LHCN-M2 (cell line): ENCODE measurements around the gene SMARCA2. TPM values are rescaled to one million over a fixed set of nuclear protein-coding genes. Genes with fewer than 3 reads are reported as not detected.

ENCODE experiments used
- DNase-seq: peaks from one replicate; pipeline ENCODE4 v3.0.0-alpha.2; 2012; ENCODE audit warnings: low read depth
- total RNA-seq: library from RNA; depleted of rRNA; stranded (reverse); fragments of >200 nt; gene quantifications from 2 replicates; pipeline ENCODE4 v1.2.3, GENCODE V29; 2014

Gene SMARCA2
- total RNA-seq, 1 experiment from 2014 or later = 65.1 TPM

DNA sequence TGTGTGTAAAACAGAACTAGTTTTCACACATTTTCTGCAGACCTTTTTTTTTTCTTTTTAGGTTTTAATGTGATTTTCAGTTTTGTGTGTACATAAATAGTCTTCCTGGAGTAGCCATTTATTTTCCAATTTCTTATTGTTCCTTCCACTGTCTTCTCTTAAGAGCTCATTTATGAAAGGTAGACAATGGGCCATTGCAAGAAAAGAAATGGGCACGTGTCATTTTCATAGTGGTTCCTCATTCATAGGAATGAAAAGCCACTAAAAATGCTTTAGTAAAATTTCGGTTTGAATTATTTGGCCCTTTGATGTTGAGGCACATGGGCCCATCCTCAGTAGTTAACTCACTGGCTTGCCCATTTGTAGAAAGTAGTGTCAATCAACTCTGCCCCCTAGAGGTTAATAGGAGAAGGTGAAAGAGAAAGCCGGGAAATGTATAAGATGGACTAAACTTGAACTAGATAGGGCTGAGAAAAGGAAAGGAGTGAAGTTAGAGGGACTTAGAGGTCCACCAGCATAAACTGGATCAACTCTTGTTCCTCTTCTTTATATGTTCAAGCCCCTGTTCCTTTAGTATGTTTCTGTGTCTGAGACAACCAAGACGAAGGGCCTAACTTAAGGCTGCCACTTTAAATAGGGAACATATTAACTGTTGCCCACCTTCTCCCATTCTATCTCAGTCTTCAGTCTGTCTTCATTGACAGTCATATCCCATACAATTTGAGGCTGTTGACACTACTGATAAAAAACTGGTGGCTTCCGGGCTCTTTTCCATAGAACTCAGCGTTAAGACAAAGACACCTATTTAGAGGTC, 72.6 kb downstream of the SMARCA2 start:
- DNase-seq = peak; percentile 58

DNA sequence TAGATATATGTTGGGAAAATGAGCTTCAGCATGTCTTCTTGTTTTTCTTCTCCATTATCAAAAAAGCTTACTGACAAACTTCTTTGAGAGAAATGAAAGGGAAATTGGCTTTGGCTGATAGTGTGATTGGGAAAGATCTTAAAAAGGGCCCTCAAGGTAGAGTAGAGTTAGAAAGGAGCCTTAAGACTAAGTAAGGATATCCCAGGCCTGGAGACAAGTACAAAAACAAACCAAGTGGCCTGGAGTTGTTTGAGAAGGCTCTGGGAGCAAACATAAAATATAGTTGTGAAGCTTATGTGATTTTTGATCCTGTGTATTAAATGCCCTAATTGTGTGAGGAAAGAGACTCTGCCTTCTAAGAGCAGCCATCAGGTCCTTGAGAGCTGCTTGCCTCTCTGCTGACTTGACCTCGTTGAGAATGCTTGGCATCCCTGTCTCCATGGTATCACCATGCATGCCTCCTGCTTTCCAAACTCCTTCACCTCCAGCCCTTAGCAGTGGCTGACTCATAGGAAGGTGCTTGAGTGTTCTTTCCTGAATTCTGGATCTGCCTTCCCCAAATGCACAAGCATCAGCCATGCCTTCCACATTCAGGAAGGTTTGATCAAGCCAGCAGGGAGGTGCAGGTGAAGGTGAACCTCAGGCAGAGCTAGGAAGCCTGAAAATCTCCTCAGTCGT, 78.9 kb downstream of the SMARCA2 start:
- peak; percentile 26 for DNase-seq

DNA sequence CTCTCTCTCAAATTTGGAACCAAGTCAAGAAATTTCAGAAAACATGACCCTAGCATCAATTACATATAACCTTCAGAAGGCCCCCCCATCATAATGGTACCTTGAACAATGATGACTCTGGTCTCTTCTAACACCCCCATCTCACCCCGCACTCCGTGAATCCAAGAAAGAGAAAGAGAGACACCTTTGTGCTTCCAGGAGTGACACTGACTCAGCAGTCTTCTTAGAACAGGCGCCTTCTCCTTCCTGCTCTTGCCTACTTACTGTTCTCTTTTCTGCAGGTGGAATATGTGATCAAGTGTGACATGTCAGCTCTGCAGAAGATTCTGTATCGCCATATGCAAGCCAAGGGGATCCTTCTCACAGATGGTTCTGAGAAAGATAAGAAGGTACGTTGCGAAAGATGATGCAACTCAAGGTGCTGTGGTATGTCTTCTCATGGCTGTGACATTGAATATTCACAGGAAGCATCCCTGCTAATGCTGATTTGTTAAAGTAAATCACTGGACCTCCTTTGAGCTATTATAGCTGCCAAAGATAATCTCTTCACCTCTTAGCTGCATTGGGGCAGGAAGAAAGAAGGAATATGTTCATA, 81.3 kb downstream of the SMARCA2 start:
- no peak for DNase-seq

DNA sequence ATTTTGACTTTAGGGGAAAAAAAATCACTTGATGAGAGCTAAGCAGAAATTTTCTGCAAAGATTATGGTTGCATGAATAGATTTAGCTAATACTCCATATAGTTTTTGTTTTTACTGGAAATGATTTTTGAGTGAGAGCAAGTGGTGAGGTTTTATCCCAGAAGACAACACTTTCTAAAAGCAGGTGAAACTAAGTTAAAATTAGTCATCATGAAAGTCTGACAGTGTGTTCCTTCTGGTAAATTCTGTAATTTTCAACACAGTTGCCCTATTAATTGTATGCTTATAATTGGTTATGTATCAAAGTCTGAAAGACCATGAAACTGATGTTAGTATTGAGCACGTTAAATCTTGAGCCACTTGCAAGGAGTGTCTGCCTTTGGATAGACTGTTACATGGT, 91.5 kb downstream of the SMARCA2 start:
- no peak for DNase-seq

DNA sequence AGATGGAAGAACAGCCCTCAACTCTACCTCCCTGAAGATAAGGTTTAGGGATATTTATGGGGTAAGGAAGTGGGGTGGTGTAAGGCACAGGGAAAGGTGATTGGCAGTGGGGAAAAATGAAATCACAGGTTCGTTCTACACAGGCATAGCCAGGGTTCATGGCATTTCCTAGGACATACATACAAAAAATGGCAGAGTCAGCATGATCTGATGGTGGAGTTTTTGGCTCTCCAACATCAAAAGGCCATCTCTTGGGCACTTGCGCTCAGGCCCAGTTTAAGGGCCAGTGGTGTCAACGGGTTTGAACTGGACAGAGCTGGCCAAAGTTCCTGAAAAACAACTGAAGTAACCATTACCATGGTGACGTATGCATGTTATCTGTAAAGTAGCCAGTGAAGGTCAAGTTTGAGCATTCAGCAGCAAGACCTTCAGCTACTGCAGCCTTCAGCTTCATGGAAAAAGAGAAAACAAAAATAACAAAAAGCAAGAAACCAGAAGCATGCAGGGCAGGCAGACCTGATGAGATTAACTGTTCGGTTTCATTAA, 92.8 kb downstream of the SMARCA2 start:
- DNase-seq = no peak

DNA sequence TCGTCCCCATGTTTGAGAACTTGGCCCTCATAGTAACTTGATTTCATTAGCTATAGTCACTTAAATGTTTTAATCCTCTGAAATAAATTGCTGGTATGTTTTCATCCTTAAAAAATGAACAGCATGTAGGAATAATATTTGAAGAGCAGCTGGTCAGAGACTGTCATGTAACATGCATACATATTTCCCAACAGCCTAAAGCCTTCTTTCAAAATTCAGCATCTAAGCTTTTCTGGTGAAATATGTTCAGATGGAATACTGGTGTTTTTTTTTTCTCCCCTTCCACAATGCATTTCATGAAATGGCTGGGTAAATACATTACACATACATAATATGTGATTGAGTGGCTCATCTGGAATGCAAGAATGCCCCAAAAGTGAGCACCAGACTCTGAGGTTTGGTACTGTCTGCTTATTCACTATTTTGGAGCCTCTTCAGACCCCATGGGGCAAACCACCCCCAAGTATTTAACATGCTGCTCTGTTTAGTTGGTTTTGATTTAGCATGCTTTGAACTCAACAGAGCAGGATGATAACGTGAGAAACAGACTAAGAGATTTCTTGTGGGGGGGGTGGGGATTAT, 94.0 kb downstream of the SMARCA2 start:
- peak; percentile 72 for DNase-seq

DNA sequence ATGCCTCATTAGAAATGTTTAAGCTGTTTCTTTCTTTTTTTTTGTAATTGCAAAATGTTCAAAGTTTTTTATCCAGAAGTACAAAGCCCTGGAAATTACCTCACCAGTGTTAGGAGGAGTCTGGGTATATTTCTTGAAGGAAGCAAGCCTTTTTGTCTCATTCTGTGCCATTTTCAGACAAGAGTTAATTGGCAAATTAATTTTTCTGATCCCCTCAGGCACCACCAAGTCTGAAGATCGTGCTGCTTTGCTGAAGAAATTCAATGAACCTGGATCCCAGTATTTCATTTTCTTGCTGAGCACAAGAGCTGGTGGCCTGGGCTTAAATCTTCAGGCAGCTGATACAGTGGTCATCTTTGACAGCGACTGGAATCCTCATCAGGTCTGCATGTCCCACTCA, 94.9 kb downstream of the SMARCA2 start:
- DNase-seq = no peak

DNA sequence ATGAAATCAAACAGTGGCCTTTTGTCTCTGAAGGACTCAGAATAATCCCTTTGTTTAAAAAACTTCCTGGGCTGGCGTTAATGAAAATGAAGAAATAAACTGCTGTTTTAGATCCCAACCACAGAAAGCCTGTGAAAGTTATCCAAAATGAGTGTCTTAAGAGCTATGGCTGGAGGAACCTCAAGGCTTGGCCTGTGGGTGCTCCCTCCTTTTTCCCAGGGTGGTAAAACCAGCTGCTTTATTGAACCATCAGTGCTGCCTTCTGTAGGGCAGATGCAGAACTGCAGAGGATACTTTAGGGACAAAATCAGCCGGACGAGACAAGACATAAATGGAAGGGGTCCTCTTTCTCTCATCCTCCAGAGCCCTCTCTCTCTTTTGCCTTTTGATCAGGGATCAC, 100.9 kb downstream of the SMARCA2 start:
- peak; percentile 32 for DNase-seq

DNA sequence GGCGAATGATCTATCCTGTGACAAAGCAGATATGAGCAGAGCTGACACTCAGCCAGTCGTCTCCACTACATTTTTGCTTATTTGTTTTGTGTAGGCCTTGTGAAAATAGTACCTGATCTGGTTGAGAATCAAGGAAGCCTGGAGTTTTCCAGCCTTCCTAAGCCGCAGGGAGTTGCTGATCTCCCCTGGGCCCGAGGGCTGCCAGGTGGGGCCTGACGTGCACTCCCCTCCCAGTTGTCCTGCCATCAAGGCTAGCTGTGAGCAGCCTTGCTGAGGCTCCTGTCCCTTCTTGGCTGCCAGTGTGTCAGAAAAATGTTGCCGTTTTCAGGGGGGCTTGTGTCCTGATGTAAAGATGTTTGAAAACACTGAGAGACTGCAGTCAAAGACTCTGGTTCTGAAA, 102.4 kb downstream of the SMARCA2 start:
- DNase-seq = no peak

DNA sequence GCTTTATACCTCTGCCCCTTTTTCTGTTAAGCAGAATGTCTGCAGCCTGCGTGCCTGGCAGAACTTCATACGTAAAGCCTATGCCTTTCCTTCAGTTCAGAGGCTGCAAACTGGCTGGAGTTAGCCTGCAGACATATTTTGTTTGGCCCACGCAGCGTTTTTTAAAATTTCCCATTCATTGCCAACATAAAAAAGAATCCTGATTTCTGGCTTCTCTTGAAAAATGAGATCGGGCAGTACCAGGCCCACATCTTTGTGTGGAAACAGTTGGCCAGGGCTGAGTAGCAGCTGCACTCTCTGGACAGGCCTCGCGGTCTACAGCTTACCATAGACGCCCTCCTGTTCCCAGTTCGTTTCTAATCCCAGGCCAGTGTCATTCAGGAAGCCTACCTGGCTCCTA, 104.4 kb downstream of the SMARCA2 start:
- no peak for DNase-seq

DNA sequence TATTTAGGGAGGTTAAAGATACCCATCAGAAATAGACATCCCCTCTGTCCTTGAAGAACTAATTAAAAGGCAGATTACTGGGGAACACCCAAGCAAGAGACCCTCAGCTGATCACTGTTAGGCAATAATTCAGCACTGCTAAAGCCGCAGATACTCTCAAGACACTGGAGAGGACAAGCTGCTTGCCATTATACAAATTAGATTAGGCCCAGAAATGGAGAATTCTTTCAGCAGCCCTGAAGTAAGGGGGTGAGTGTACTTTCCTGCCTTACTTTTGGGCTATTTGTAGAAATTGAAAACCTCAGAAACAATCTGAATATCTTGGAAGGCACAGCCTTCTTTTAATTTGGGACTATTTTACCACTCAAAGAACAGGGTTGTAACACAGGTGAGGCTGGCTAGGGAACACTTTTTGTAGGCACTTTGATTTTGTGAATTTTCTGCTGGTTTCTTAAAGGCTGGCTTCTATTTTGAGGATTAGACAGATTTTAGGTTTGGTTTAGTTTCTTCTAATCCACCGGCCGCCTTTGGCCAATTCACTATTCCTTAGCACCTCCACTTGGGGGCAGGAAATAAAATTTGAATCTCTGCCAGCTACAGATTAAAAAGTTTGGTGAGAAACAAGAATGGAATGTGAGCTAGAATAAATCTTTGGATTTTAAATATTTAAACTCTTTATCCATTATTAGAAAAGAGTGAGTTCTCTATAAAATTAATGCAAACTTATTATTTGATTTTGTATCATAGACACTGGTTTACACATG, 106.0 kb downstream of the SMARCA2 start:
- peak; percentile 57 for DNase-seq

DNA sequence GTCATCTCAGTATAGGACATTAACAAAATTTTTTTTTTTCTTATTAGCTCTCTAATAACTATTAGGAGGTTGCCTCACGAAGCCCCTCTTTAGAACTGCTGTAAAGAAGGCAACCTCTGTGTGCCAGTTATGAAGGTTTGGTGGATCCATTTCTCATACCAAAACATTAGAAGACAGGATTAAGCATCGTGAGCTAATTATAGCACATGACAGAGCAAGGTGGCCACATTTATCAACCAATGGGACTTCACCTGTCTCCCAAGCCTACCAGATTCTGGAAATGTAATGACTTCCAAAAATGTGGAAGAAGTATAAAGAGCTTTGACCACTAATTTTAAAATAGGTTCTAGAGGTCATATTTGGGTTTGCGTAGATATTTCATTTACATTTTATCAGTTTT, 107.2 kb downstream of the SMARCA2 start:
- DNase-seq = no peak

DNA sequence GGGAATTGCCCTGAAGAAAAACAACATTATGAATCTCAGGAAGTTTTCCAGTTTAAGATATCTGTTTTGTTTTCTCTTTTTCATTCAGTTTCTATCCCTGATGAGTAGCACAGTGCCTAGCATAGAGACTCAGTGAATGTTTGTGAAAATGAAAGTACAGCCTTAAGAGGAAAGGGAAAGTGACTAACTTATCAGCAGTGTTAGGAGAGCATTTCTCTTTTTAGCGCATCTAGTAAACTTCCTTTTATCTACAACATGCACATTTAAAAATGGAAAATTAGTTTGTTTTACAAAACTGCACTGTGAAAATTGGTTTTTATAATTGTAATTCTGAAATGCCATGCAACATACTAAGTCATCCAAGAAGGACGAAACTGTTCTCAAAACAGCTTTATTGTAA, 110.8 kb downstream of the SMARCA2 start:
- DNase-seq = no peak

DNA sequence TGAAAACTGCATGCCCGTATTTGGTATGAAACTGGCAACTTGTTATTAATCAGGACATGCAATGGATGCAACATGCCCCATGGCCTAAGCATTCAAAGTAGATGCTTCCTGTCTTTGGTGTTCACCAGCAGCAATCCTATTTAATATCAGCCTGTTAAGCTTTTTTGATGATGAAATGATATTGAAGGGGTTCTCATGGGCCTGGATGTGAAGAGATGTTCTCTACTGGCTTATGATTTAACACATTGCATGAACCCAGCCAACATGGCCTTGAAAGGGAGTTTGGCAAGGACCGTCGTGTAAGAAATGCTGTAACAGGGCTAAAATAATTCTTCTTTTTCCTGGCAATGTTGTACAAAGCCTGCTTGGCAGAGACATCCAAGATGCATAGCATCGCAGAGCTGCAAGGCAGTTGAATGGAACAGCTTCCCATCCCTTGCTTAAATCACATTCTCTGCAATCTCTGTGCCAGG, 111.2 kb downstream of the SMARCA2 start:
- DNase-seq = no peak

DNA sequence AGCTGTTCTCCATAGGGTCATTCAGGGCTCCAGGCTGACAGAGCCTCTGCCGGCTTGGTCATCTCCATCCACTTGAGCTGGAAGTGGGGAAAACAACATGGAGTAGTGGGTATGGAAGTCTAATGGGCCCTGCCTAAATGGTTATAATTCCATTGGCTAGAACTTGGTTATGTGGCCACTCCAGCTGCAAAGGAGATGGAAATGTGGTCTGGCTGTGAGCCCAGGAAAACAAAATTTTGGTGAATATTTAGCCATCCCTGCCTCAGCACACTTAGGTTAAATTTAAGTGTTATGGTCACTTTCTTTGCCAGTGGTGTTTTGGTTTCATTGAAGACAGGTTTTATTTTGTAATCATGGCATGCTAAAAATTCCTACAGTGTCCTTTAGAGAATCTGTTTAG, 112.3 kb downstream of the SMARCA2 start:
- DNase-seq = peak; percentile 81

DNA sequence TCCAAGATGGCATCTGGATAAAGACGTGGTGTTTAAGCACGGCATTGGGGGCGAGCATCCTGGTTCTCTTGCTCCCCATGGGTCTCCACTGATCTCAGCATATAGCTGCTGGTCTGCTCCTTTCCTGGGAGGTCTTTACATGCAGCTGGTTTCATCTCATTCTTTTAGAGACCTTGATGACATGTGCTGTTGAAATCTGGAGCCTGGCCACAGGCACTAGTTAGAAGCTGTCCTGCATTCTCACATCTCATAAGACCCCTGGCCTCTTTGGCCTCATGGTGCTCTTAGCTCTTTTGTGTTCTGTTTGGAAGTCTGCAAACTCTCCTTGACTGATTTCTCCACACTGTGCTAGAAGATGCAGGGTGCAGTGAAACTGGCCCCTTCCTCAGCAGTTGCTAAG, 113.0 kb downstream of the SMARCA2 start:
- no peak for DNase-seq

DNA sequence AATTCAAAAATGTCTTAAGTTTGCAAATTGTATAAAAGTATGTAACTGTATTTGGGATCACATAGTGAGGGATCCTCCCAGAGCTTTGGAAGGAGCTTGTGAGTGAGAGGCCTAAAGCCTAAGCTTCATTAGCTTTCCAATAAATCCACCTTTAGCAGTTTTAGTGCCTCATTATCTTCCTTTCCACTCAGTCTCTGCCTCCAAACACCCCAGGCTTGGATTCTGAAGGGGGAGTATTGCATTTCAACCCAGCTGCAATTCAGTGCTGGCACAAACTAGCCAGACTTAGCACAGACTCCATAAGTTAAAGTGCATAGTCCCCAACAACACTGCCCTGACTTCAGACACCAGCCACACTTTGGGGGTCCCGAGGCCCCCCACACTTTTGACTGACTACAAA, 113.5 kb downstream of the SMARCA2 start:
- DNase-seq = no peak

DNA sequence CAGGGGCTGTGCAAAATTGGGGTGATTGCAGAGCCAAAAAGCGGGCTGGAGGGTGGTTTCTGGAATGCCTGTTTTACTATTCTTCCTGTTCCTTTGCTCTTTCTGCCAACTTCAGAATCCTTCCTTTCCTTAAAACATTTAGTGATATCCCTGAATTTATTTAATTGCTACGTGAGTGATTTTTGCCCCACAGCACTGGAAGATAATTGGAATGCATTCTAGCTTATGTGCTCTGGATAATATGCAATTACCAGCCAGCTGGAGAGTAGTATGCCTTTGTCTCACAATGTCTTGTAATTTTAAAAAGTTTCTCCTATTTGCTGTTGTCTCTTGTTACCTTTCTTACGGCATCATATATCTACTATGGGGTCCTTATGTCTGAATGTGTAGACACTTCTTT, 115.8 kb downstream of the SMARCA2 start:
- DNase-seq = no peak

DNA sequence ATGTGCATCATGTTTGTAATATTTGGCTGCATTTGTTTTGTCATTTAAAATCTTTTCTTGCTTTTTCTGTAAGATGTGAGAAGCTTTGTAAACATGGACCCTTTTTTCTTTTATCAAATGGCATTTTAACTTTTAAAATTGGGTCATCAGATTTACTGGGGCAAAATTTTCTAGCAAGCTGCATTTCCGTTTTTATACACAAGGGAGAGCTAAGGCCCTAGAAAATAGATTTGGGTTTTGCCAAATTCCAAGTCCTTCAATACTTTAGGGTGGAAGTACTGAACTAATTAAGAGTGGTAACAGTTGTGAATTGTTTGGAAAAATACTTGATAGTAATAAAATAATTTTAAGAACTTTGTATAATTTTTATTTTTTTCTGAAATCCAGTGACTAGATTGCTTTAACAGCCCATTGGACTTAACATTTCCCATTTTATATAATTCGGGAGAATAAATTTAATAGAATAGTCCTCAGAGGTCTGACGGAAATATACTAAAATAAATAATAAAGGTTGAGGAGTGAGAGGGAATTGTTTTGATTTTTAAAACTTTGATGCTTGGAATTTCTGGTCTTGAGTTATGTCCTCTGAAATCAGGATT, 117.4 kb downstream of the SMARCA2 start:
- peak; percentile 31 for DNase-seq

DNA sequence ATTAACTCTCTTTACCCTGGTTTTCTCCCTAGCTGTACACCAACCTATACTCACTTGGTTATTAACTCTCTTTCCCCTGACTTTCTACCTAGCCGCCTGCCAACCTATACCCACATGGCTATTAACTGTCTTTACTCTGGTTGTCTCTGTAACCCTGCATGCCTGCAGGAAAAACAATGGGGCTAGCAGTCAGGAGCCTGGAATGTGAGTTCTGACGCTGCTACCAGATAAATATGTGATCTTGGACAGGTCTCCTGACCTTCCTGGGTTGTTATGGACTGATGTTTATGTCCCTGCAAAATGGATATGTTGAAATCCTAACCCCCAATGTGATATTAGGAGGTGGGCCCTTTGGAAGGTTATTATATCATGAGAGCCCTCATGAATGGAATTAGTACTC, 119.2 kb downstream of the SMARCA2 start:
- DNase-seq = no peak

DNA sequence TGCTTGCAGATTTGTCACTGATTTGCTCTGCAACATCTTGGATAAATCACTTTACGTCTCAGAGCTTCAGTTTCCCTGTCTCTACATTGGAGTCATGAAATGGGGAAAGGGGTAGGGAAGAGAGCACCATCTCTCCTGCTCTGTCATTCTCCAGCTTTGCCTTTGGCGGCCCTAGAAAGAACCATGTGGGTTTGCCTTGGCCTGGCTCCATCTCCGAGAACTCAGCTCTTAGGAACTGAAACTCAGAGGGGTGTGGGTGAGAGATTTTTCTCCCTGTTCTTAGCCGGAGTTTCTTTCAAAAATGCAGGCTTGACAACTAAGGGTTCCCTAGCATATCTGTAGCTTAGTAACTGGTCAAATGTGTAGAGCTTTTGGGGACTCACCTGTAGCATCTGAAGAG, 123.5 kb downstream of the SMARCA2 start:
- no peak for DNase-seq
